GM18873 (cell line): ENCODE measurements around the gene MOXD1.

Source experiments
- ATAC-seq: cut with Tn5 transposase; IDR thresholded peaks from one replicate; pipeline ENCODE4 v1.9.1; 2021; ENCODE audit warnings: mild to moderate bottlenecking, moderate library complexity, moderate number of reproducible peaks; ENCODE audit not compliant: unreplicated experiment, low FRiP score

Gene MOXD1

GRCh38 chr6:132400555-132400882, 756 bp downstream of the MOXD1 start:
- no peak for ATAC-seq

- no peak for ATAC-seq
Observed at GRCh38 chr6:132399376-132400074, 1.8 kb downstream of the MOXD1 start.

GRCh38 chr6:132395015-132395597, 6.2 kb downstream of the MOXD1 start:
- no peak for ATAC-seq

- ATAC-seq = no peak
Observed at GRCh38 chr6:132392792-132393191, 8.5 kb downstream of the MOXD1 start.

GRCh38 chr6:132392270-132392646, 9.0 kb downstream of the MOXD1 start:
- ATAC-seq = no peak

GRCh38 chr6:132391391-132392269, 9.6 kb downstream of the MOXD1 start:
- no peak for ATAC-seq

- no peak for ATAC-seq
Observed at GRCh38 chr6:132390451-132390850, 10.8 kb downstream of the MOXD1 start.

GRCh38 chr6:132390017-132390416, 11.3 kb downstream of the MOXD1 start:
- ATAC-seq = no peak

- ATAC-seq = no peak
Observed at GRCh38 chr6:132388291-132388690, 13.0 kb downstream of the MOXD1 start.

GRCh38 chr6:132382630-132383175, 18.6 kb downstream of the MOXD1 start:
- ATAC-seq = no peak

GRCh38 chr6:132381381-132381780, 19.9 kb downstream of the MOXD1 start:
- ATAC-seq = no peak

- no peak for ATAC-seq
Observed at GRCh38 chr6:132380358-132381029, 20.8 kb downstream of the MOXD1 start.

GRCh38 chr6:132369526-132369925, 31.7 kb downstream of the MOXD1 start:
- ATAC-seq = no peak

GRCh38 chr6:132368916-132369481, 32.3 kb downstream of the MOXD1 start:
- no peak for ATAC-seq

- peak; percentile 98 for ATAC-seq
Observed at GRCh38 chr6:132365281-132365907, 35.9 kb downstream of the MOXD1 start.

- ATAC-seq = no peak
Observed at GRCh38 chr6:132364306-132365074, 36.8 kb downstream of the MOXD1 start.

- ATAC-seq = no peak
Observed at GRCh38 chr6:132362442-132363185, 38.7 kb downstream of the MOXD1 start.

GRCh38 chr6:132361101-132361500, 40.2 kb downstream of the MOXD1 start:
- ATAC-seq = no peak

- no peak for ATAC-seq
Observed at GRCh38 chr6:132359886-132360285, 41.4 kb downstream of the MOXD1 start.
